ENCODE results near the gene COL4A2. TPM values are rescaled to one million over a fixed set of nuclear protein-coding genes. Genes with fewer than 3 reads are reported as not detected.
A peak's percentile ranks its signal among the peaks of the same experiment; 100 is the strongest.

Gene COL4A2
- total RNA-seq, 4 donors from 2014 or later, result 75.1 to 322 (median 115) TPM

- no peak for TF ChIP-seq POLR2A (IDR thresholded peaks at IDR 0.05)
- no peak for TF ChIP-seq POLR2AphosphoS5 (IDR thresholded peaks at IDR 0.05)
- no peak for TF ChIP-seq CTCF (IDR thresholded peaks at IDR 0.05)
- no peak for TF ChIP-seq EP300 (IDR thresholded peaks at IDR 0.05; ENCODE audit: low read depth)
- Histone ChIP-seq H3K4me3 (no peak overlapping the region), H3K27me3 (peaks cover 5% of the 10 kb centered on the region), H3K36me3 (no peaks in the 10 kb centered on the region), H3K27ac (peak overlapping the region in 2 of 4 donors; percentile 21 to 28), H3K9me3 (no peaks in the 10 kb centered on the region), H3K4me1 (peaks cover 9 to 25% (median 18%) of the 10 kb centered on the region in 4 donors)
- in situ Hi-C loops (cut with MboI; ENCODE audit: low pct_ligation_motif_present in 1 of 4, low pct_unique_long_range_greater_than_20kb in 1 of 4, low sequenced_read_pairs in 3 of 4) (loop anchor here in 3 of 4 donors (10.0 to 25.0 kb wide), 3 partner anchors 183 to 1458 kb away; no protein-coding TSS in a partner anchor), intact Hi-C loops (cut with DNase I; ENCODE audit: low total_unique reads) (loop anchor here (5.0 to 10.0 kb wide), 2 partner anchors 115 to 198 kb away; partner anchors contain the start of genes COL4A1 and COL4A2)
- DNase-seq, result no peak
- 86 to 94% methylated on average over 2 to 7 of the region's 7 CpGs for WGBS, 2 donors (ENCODE audit: low coverage in 1 of 2)
Observed at GRCh38 chr13:110419946-110420345, 112.9 kb downstream of the COL4A2 start.

- no peak for TF ChIP-seq EP300 (IDR thresholded peaks at IDR 0.05; ENCODE audit: low read depth)
- no peak for TF ChIP-seq POLR2A (IDR thresholded peaks at IDR 0.05)
- TF ChIP-seq CTCF (IDR thresholded peaks at IDR 0.05), result no peak
- TF ChIP-seq POLR2AphosphoS5 (IDR thresholded peaks at IDR 0.05), result no peak
- WGBS, 2 donors (ENCODE audit: low coverage in 1 of 2), result 51 to 69% methylated on average over 2 to 6 of the region's 6 CpGs
- peaks cover 11 to 32% (median 21%) of the 10 kb centered on the region in 4 donors for H3K4me1 ChIP-seq
Observed at GRCh38 chr13:110420626-110421025, 113.5 kb downstream of the COL4A2 start.

GRCh38 chr13:110421061-110421460 is 114.0 kb downstream of the COL4A2 start:
- peaks cover 6% of the 10 kb centered on the region for H3K27me3 ChIP-seq
- in situ Hi-C loops (cut with MboI; ENCODE audit: low pct_ligation_motif_present in 1 of 4, low pct_unique_long_range_greater_than_20kb in 1 of 4, low sequenced_read_pairs in 3 of 4) (loop anchor here in 3 of 4 donors (10.0 to 25.0 kb wide), 3 partner anchors 184 to 1459 kb away; no protein-coding TSS in a partner anchor), intact Hi-C loops (cut with DNase I; ENCODE audit: low total_unique reads) (no loop called here)
- peak overlapping the region in 3 of 4 donors; percentile 28 to 56 (median 45) for H3K27ac ChIP-seq
- H3K4me3 ChIP-seq, result no peak overlapping the region
- H3K9me3 ChIP-seq, result no peaks in the 10 kb centered on the region
- TF ChIP-seq CTCF (IDR thresholded peaks at IDR 0.05) (no peak), POLR2AphosphoS5 (IDR thresholded peaks at IDR 0.05) (no peak), POLR2A (IDR thresholded peaks at IDR 0.05) (no peak), EP300 (IDR thresholded peaks at IDR 0.05; ENCODE audit: low read depth) (no peak)
- WGBS, 2 donors (ENCODE audit: low coverage in 1 of 2), result 47 to 76% methylated on average over 3 to 4 of the region's 4 CpGs
- peaks cover 7 to 31% (median 20%) of the 10 kb centered on the region in 4 donors for H3K4me1 ChIP-seq
- no peak for DNase-seq
- no peaks in the 10 kb centered on the region for H3K36me3 ChIP-seq

More at GRCh38 chr13:110420626-110421025, 113.5 kb downstream of the COL4A2 start:
- in situ Hi-C loops (cut with MboI; ENCODE audit: low pct_ligation_motif_present in 1 of 4, low pct_unique_long_range_greater_than_20kb in 1 of 4, low sequenced_read_pairs in 3 of 4), result loop anchor here in 3 of 4 donors (10.0 to 25.0 kb wide), 3 partner anchors 183 to 1458 kb away; no protein-coding TSS in a partner anchor
- Histone ChIP-seq H3K27ac (peak overlapping the region in 3 of 4 donors; percentile 0 to 28 (median 3)), H3K36me3 (no peaks in the 10 kb centered on the region), H3K27me3 (peaks cover 6% of the 10 kb centered on the region), H3K9me3 (no peaks in the 10 kb centered on the region), H3K4me3 (no peak overlapping the region)
- DNase-seq, result no peak
- intact Hi-C loops (cut with DNase I; ENCODE audit: low total_unique reads), result no loop called here

GRCh38 chr13:110421696-110422385 is 114.8 kb downstream of the COL4A2 start:
- peaks cover 6% of the 10 kb centered on the region for H3K27me3 ChIP-seq
- intact Hi-C loops (cut with DNase I; ENCODE audit: low total_unique reads) (no loop called here), in situ Hi-C loops (cut with MboI; ENCODE audit: low pct_ligation_motif_present in 1 of 4, low pct_unique_long_range_greater_than_20kb in 1 of 4, low sequenced_read_pairs in 3 of 4) (loop anchor here in 3 of 4 donors (10.0 to 25.0 kb wide), 3 partner anchors 185 to 1460 kb away; no protein-coding TSS in a partner anchor)
- no peak for DNase-seq
- no peak overlapping the region for H3K4me3 ChIP-seq
- WGBS, 2 donors (ENCODE audit: low coverage in 1 of 2), result 64 to 69% methylated on average over 5 to 11 of the region's 11 CpGs
- peak overlapping the region; percentile 17 to 56 (median 36) for H3K27ac ChIP-seq
- TF ChIP-seq CTCF (IDR thresholded peaks at IDR 0.05) (no peak), EP300 (IDR thresholded peaks at IDR 0.05; ENCODE audit: low read depth) (no peak), POLR2A (IDR thresholded peaks at IDR 0.05) (no peak), POLR2AphosphoS5 (IDR thresholded peaks at IDR 0.05) (no peak)
- no peaks in the 10 kb centered on the region for H3K9me3 ChIP-seq
- H3K4me1 ChIP-seq, result peaks cover 5 to 30% (median 17%) of the 10 kb centered on the region in 4 donors
- no peaks in the 10 kb centered on the region for H3K36me3 ChIP-seq

All from transverse colon (tissue), 4 donors.